ENCODE results near the gene ANGPTL8.

GRCh38 chr19:11284515-11284914, 45.1 kb downstream of the ANGPTL8 start:
- TF ChIP-seq CTCF (conservative IDR thresholded peaks at IDR 0.05; ENCODE audit: low read depth, low read length) = no peak
- TF ChIP-seq EZH2 (IDR thresholded peaks at IDR 0.05; ENCODE audit: borderline replicate concordance, low read depth, low read length, poor library complexity, severe bottlenecking) = no peak

Data from A673 (cell line).